Loucy (cell line): ENCODE results near the gene KIF12.

Source experiments
- H2AFZ ChIP-seq: fragments of 200-600 bp; sonication (generic); 2 replicates; pipeline ENCODE4 v1.6.0; 2016; ENCODE audit warnings: antibody characterized with exemption, mild to moderate bottlenecking, low read length, moderate library complexity
- H3F3A ChIP-seq: fragments of 200-600 bp; 2 replicates; pipeline ENCODE4 v1.6.0; 2016; ENCODE audit warnings: antibody characterized with exemption, low read depth, mild to moderate bottlenecking
- H3K27me3 ChIP-seq: fragments of 200-600 bp; sonication (generic); 2 replicates; pipeline ENCODE4 v1.6.1; 2014; ENCODE audit warnings: low read length, mild to moderate bottlenecking; ENCODE audit not compliant: insufficient read depth, poor library complexity, severe bottlenecking
- H3K36me3 ChIP-seq: fragments of 200-600 bp; sonication (generic); 2 replicates; pipeline ENCODE4 v1.6.1; 2016; ENCODE audit warnings: low read length; ENCODE audit not compliant: insufficient read depth
- H3K4me1 ChIP-seq: fragments of 200-600 bp; sonication (generic); 2 replicates; pipeline ENCODE4 v1.5.1; 2014; ENCODE audit warnings: low read length, mild to moderate bottlenecking; ENCODE audit not compliant: insufficient read depth, poor library complexity, severe bottlenecking
- H3K4me2 ChIP-seq: fragments of 200-600 bp; sonication (generic); 2 replicates; pipeline ENCODE4 v1.6.0; 2014; ENCODE audit warnings: antibody characterized with exemption, low read length, low read depth, mild to moderate bottlenecking; ENCODE audit not compliant: poor library complexity, severe bottlenecking
- H3K4me3 ChIP-seq: fragments of 200-600 bp; sonication (generic); 2 replicates; pipeline ENCODE4 v1.5.1; 2014; ENCODE audit warnings: low read length, mild to moderate bottlenecking, mixed read lengths; ENCODE audit not compliant: poor library complexity, severe bottlenecking
- H3K79me2 ChIP-seq: fragments of 200-600 bp; sonication (generic); 2 replicates; pipeline ENCODE4 v1.6.1; 2014; ENCODE audit warnings: low read length; ENCODE audit not compliant: insufficient read depth
- H3K9ac ChIP-seq: fragments of 200-600 bp; sonication (generic); 2 replicates; pipeline ENCODE4 v1.6.0; 2014; ENCODE audit warnings: mild to moderate bottlenecking, low read depth, low read length, moderate library complexity; ENCODE audit not compliant: poor library complexity, severe bottlenecking
- H3K9me2 ChIP-seq: fragments of 200-600 bp; sonication (generic); replicated peaks from 2 replicates; pipeline ENCODE4 v1.6.1; 2016; ENCODE audit warnings: low read depth, low read length, mixed read lengths
- H3K9me3 ChIP-seq: fragments of 200-600 bp; sonication (generic); 2 replicates; pipeline ENCODE4 v1.6.1; 2014; ENCODE audit warnings: mild to moderate bottlenecking, antibody characterized with exemption, low read length, low read depth; ENCODE audit not compliant: insufficient read depth
- H4K20me1 ChIP-seq: fragments of 200-600 bp; sonication (generic); 2 replicates; pipeline ENCODE4 v1.6.0; 2014; ENCODE audit warnings: antibody characterized with exemption, low read length, mild to moderate bottlenecking; ENCODE audit not compliant: insufficient read depth, poor library complexity, severe bottlenecking
- EZH2phosphoT487 ChIP-seq: fragments of 200-600 bp; IDR thresholded peaks from 2 replicates; pipeline ENCODE4 v1.6.1; 2018; ENCODE audit warnings: antibody characterized with exemption, mild to moderate bottlenecking, moderate library complexity, borderline replicate concordance
- TF ChIP-seq, protein P1 (sequence below): fragments of 200-600 bp; sonication (generic); conservative IDR thresholded peaks from 2 replicates; pipeline ENCODE4 v1.5.1; 2014; ENCODE audit warnings: mild to moderate bottlenecking, antibody characterized with exemption, low read length

KIF12 gene

DNA sequence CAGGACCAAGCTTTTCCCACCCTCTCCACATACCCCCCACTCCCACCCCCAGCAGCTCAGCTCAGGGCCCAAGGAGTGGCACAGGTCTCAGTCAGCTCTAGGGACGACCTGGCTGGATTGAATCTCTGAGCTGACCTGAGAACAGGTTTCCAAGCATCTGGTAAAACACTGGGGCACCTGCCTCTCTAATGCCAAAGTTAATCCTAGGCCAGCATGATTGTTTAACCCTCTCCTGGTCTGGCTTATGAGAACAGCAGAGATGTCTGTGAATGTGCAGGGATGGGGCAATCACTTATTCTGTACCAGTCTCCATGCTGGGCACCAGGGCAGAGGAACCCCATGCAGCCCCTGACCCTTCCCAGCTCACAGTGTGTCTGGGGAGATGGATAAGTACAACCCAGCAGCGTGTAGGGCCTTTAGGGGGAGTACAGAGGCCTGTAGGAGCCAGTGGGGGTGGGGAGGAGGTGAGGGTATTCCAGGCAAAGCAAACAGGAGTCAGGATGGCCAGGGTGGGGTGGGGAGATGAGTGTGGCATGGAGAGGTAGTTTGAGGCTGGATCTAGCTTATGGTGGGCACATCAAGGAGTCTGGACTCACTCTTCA, 678 bp upstream of the KIF12 start:
- Histone ChIP-seq H3K27me3 (no peaks in the 10 kb centered on the region), H3K9me2 (no peaks in the 10 kb centered on the region), H3K9ac (no peak overlapping the region), H3K4me2 (no peak overlapping the region), H2AFZ (no peak overlapping the region), H4K20me1 (no peaks in the 10 kb centered on the region), H3K79me2 (no peaks in the 10 kb centered on the region), H3K4me1 (no peaks in the 10 kb centered on the region), H3K9me3 (no peaks in the 10 kb centered on the region), H3K4me3 (no peak overlapping the region), H3K36me3 (no peaks in the 10 kb centered on the region), H3F3A (no peaks in the 10 kb centered on the region)
- no peak for TF ChIP-seq EZH2phosphoT487
- TF ChIP-seq, protein P1, sequence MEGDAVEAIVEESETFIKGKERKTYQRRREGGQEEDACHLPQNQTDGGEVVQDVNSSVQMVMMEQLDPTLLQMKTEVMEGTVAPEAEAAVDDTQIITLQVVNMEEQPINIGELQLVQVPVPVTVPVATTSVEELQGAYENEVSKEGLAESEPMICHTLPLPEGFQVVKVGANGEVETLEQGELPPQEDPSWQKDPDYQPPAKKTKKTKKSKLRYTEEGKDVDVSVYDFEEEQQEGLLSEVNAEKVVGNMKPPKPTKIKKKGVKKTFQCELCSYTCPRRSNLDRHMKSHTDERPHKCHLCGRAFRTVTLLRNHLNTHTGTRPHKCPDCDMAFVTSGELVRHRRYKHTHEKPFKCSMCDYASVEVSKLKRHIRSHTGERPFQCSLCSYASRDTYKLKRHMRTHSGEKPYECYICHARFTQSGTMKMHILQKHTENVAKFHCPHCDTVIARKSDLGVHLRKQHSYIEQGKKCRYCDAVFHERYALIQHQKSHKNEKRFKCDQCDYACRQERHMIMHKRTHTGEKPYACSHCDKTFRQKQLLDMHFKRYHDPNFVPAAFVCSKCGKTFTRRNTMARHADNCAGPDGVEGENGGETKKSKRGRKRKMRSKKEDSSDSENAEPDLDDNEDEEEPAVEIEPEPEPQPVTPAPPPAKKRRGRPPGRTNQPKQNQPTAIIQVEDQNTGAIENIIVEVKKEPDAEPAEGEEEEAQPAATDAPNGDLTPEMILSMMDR = no peak

DNA sequence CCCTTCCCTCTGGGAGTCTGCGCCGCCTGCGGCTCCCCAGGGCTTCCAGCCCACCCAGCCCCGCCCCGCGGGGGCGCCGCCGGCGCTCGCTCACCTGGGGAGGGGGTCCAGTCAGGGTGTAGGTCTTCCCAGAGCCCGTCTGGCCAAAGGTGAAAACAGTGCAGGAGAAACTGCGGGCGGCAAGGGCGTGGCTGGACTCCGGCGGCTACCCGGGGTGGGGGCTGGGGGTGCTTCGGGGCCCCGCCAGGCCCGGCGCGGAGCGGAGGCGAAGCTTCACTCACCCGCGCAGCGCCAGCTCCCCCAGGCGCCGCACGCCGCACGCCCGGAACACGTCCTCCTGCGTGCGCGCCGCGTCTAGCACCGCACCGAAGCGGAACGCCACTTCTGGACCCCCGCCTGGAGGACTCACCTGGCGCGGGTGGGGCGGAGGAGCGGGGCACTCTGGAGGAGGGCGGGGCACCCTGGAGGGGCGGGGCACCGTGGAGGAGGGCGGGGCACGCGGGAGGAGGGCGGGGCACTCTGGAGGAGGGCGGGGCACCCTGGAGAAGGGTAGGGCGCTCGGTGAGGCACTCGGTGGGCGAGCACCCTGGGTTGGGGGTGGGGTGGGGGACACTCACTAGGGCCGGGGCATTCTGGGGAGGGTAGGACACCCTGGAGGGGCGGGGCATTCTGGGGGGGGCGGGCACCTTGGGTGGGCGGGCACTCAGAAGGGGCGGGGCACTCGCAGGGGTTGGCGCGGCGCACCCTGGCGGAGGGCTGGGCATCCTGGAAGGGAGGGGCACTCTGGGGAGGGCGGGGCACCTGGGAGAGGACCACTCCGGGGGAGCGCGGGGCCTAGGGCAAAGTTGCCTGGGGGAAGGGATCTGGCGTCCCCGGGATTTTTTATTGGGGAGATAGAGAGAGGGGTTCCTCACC, 814 bp downstream of the KIF12 start:
- H3K9me2 ChIP-seq = no peaks in the 10 kb centered on the region
- no peaks in the 10 kb centered on the region for H3K9me3 ChIP-seq
- H3K27me3 ChIP-seq = no peaks in the 10 kb centered on the region
- no peak overlapping the region for H2AFZ ChIP-seq
- no peak overlapping the region for H3K9ac ChIP-seq
- H3K4me3 ChIP-seq = no peak overlapping the region
- H3K4me1 ChIP-seq = no peaks in the 10 kb centered on the region
- no peaks in the 10 kb centered on the region for H3K79me2 ChIP-seq
- no peaks in the 10 kb centered on the region for H3K36me3 ChIP-seq
- H3F3A ChIP-seq = no peaks in the 10 kb centered on the region
- H4K20me1 ChIP-seq = no peaks in the 10 kb centered on the region
- H3K4me2 ChIP-seq = no peak overlapping the region
- no peak for TF ChIP-seq EZH2phosphoT487
- TF ChIP-seq, protein P1 = no peak

DNA sequence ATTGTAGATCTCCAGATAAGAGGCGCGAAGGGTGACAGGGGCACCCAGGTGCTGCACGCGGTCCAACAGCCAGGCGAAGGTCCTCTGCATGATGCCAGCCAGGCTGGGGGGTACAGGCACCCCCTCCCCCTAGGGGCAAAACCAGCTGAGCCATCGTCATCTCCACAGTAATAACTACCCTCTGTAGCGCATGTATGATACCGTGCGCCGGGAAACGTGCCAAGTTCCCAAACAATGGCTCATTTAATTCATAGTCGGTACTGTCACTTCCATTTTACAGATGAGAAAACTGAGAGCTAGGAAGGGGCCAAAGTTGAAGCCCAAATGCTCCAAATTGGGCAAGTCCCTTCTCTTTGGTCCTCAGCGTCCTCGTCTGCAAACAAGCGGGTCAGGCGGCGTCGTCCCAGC, 1.5 kb downstream of the KIF12 start:
- Histone ChIP-seq H3F3A (no peaks in the 10 kb centered on the region), H3K9me2 (no peaks in the 10 kb centered on the region), H3K79me2 (no peaks in the 10 kb centered on the region), H2AFZ (no peak overlapping the region), H3K9me3 (no peaks in the 10 kb centered on the region), H4K20me1 (no peaks in the 10 kb centered on the region), H3K4me1 (no peaks in the 10 kb centered on the region), H3K27me3 (no peaks in the 10 kb centered on the region), H3K4me2 (no peak overlapping the region), H3K36me3 (no peaks in the 10 kb centered on the region), H3K4me3 (no peak overlapping the region), H3K9ac (no peak overlapping the region)
- TF ChIP-seq, protein P1 = no peak
- TF ChIP-seq EZH2phosphoT487 = no peak
